Bronchial epithelial cell (primary cell): ENCODE results near the gene PEX10. TPM values are rescaled to one million over a fixed set of nuclear protein-coding genes. Genes with fewer than 3 reads are reported as not detected.

Source experiments
- DNase-seq: peaks from one replicate; pipeline ENCODE4 v3.0.0-alpha.2; 2010; ENCODE audit warnings: low read depth
- FAIRE-seq: peaks from 2 replicates; lab custom pipeline; 2011; peaks lifted over from hg19 to GRCh38; lab: Jason Lieb, UNC
- H3K27me3 ChIP-seq: 2 replicates; pipeline ENCODE4 v1.5.1; 2011; ENCODE audit warnings: low read length; ENCODE audit not compliant: control insufficient read depth, insufficient read depth
- H3K36me3 ChIP-seq: 2 replicates; pipeline ENCODE4 v1.5.1; 2011; ENCODE audit warnings: low read length; ENCODE audit not compliant: control insufficient read depth, insufficient read depth
- H3K4me3 ChIP-seq: 2 replicates; pipeline ENCODE4 v1.5.1; 2011; ENCODE audit warnings: mild to moderate bottlenecking, low read depth, low read length, control low read depth
- total RNA-seq: library from RNA; depleted of rRNA; stranded (reverse); fragments of >200 nt; gene quantifications from 2 replicates; pipeline ENCODE4 v1.2.1, GENCODE V29; 2014
- TF ChIP-seq, protein P1 (sequence below): IDR thresholded peaks from 2 replicates; pipeline ENCODE4 v1.5.1; 2011; ENCODE audit warnings: mild to moderate bottlenecking, moderate library complexity, low read length, control low read depth, inconsistent platforms; ENCODE audit not compliant: insufficient read depth, severe bottlenecking

PEX10 gene
- total RNA-seq, 1 donor from 2014 or later: 30.0 TPM

DNA sequence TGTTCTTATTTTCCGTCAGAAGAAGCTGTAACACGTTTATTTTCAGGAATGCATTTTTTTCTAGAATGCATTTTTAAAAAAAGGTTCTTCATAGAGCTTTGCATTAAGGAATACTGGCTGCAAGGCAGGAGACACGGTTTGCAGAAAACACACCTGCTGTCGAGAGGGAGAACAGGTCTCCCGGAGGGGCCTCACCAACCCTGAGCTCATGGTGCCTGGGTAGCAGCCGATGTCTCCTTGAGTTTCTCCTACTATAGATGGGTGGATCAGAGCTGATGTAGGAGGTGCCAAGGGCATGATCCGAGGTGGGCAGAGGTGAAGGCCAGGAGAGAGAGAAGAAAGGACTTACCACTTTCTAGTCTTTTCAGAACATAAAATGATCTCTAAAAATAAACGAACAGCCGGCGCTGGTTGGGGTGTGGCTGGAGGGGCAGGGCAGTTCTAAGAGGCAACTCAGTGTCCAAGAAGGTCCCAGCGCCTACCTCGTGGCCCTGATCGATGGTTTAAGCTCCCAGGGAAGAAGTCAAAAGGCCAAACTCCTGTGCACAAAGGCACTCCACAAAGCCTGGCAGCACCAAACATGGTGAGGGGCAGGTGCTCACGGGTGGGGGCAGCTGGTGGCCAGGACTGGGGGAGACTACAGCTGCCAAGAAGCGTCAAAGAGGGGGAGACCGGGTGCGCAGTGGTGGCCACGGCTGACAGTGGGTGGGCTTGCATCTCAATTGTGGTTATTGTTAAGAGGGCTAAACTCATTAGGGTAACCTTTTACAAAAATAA lies 33.2 kb downstream of the PEX10 start:
- TF ChIP-seq, protein P1, sequence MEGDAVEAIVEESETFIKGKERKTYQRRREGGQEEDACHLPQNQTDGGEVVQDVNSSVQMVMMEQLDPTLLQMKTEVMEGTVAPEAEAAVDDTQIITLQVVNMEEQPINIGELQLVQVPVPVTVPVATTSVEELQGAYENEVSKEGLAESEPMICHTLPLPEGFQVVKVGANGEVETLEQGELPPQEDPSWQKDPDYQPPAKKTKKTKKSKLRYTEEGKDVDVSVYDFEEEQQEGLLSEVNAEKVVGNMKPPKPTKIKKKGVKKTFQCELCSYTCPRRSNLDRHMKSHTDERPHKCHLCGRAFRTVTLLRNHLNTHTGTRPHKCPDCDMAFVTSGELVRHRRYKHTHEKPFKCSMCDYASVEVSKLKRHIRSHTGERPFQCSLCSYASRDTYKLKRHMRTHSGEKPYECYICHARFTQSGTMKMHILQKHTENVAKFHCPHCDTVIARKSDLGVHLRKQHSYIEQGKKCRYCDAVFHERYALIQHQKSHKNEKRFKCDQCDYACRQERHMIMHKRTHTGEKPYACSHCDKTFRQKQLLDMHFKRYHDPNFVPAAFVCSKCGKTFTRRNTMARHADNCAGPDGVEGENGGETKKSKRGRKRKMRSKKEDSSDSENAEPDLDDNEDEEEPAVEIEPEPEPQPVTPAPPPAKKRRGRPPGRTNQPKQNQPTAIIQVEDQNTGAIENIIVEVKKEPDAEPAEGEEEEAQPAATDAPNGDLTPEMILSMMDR: no peak
- FAIRE-seq (no peak), DNase-seq (no peak)

DNA sequence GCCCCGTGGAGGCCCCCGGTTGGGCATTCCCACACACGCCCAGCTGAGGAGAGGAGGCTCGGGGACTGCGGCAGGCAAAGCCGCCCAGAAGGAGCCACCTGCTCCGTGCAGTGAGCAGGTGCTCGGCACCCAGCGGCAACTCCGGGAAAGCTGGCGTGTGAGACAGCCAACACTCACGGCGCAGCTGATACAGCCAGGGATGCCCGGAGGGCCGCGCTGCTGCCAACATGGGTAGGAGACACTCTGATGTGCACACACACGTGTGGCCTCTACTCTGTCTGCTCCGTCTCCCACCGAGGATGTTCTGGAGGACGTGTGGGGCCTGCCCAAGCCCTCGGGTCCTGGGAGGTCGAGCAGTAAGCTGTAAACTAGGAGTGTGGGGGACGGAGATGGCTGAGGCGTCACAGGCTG lies 33.9 kb downstream of the PEX10 start:
- H3K4me3 ChIP-seq: no peak overlapping the region
- FAIRE-seq (no peak), DNase-seq (no peak)
- H3K36me3 ChIP-seq: no peaks in the 10 kb centered on the region
- TF ChIP-seq, protein P1: no peak
- no peaks in the 10 kb centered on the region for H3K27me3 ChIP-seq

More for the DNA sequence above, 33.2 kb downstream of the PEX10 start:
- no peaks in the 10 kb centered on the region for H3K27me3 ChIP-seq
- no peak overlapping the region for H3K4me3 ChIP-seq
- no peaks in the 10 kb centered on the region for H3K36me3 ChIP-seq

DNA sequence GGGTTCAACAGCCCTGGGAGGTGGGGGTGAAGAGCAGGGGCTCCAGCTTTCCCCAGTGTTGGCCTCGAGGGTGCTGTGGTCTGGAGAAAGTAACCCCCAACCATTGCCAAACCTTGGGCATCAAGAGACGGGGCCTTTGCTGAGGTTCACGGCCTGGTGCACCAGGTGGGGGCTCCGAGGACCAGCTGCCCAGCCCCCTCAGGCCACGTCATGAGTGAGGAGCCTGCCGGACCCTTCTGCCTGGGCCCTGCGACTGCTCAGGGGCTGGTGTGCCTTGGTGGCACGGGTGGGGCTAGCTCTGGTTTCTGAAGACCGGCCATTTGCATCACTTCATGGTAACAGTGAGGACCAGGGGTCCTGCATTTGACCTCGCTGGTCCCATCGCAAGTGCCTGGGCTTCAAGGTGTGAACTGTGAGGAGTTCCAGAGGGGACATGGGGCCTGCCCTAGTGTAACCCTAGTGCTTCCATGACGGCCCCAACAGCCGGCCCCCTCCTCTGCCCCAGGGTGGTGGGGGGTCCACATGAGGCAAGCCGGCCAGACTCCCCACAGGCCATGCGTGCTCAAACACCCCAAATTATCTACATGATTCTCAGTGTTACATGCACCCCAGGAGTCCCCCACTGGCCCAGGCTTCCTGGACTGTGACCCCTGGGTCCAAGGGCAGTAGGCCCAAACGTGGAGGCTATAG lies 34.5 kb downstream of the PEX10 start:
- H3K4me3 ChIP-seq: no peak overlapping the region
- no peaks in the 10 kb centered on the region for H3K36me3 ChIP-seq
- H3K27me3 ChIP-seq: no peaks in the 10 kb centered on the region
- no peak for DNase-seq
- no peak for FAIRE-seq
- TF ChIP-seq, protein P1: no peak

DNA sequence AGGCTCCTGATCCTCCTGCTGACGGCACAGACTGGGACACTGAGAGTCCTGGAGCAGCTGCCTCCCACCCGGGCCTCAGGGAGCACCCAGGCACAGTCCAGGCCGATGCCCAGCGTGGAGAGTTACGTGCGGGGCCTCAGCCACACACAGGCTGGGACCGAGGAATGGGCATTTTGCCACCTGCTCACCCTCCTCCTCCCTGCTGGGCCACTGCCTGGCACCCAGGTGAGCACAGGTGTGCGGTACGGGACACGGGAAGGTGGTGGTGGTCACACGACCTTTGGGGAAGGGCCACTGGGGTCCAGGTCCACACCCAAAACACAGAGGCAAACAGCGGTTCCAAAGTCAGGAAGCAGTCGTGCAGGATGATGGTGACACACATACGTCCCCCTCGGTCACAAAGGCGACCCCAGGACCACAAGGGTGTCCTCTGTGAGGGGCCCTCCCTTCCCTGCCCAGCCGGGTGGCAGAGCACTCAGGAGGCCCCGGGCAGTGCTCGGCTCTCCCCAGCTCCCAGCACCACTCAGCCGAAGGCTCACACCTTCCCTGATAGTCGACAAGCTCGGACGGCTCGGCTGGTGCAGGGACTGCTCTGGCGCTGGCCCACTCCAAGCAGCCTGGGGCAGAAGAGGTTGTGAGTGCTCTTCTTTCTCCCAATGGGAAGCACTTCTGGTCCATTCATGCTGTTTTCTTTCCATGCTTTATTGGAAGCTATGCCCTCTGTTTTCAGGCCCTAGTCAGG lies 35.3 kb downstream of the PEX10 start:
- FAIRE-seq (no peak), DNase-seq (no peak)
- no peak overlapping the region for H3K4me3 ChIP-seq
- H3K27me3 ChIP-seq: no peaks in the 10 kb centered on the region
- TF ChIP-seq, protein P1: no peak
- H3K36me3 ChIP-seq: no peaks in the 10 kb centered on the region

DNA sequence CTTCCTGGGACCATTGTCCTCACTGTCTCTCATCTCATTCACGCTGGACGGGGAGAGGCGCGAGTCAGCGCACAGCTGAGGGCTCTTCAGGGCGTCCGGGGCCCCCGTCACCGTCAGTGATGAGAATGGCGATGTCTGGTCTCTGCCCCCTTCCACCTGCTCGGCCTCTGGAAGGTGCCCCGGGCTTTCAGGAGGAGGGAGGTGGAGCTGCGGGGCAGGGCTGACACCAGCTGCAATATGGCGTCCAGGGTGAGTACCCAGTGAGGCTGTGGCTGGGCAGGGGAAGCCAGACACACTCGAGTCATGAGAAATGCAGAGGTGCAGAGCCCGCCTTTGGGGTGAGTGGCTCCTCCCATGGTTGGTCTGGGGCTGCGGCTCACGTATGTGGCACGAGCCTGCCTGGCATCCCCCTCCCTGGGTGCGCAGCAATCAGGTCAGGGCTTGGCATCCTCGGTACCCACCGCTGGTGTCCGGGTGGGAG lies 36.1 kb downstream of the PEX10 start:
- no peaks in the 10 kb centered on the region for H3K27me3 ChIP-seq
- TF ChIP-seq, protein P1: no peak
- no peak for FAIRE-seq
- H3K36me3 ChIP-seq: no peaks in the 10 kb centered on the region
- DNase-seq: no peak
- H3K4me3 ChIP-seq: no peak overlapping the region
